H9 (cell line): ENCODE data around the gene ARPC4. TPM values are rescaled to one million over a fixed set of nuclear protein-coding genes. Genes with fewer than 3 reads are reported as not detected.

Source experiments
- DNase-seq: peaks from one replicate; pipeline ENCODE4 v3.0.0-alpha.2; 2017
- H2AFZ ChIP-seq: one replicate; pipeline ENCODE4 v1.6.1; 2013; ENCODE audit warnings: mild to moderate bottlenecking, low read length, control low read depth, moderate library complexity
- H2AK5ac ChIP-seq: 2 replicates; pipeline ENCODE4 v1.6.1; 2013; ENCODE audit warnings: low read length, control low read depth, mixed read lengths; ENCODE audit not compliant: insufficient read length
- H2BK120ac ChIP-seq: one replicate; pipeline ENCODE4 v1.6.1; 2013; ENCODE audit warnings: low read depth, mild to moderate bottlenecking, low read length, control low read depth, inconsistent platforms; ENCODE audit not compliant: poor library complexity, severe bottlenecking
- H2BK12ac ChIP-seq: 2 replicates; pipeline ENCODE4 v1.6.1; 2013; ENCODE audit warnings: low read length, control low read depth, mixed read lengths, low read depth; ENCODE audit not compliant: insufficient read length
- H2BK15ac ChIP-seq: 2 replicates; pipeline ENCODE4 v1.6.1; 2013; ENCODE audit warnings: low read depth, low read length, control low read depth
- H2BK20ac ChIP-seq: one replicate; pipeline ENCODE4 v1.6.1; 2013; ENCODE audit warnings: low read depth, mild to moderate bottlenecking, low read length, control low read depth, inconsistent platforms; ENCODE audit not compliant: poor library complexity, severe bottlenecking
- H2BK5ac ChIP-seq: 2 replicates; pipeline ENCODE4 v1.6.1; 2013; ENCODE audit warnings: low read length, control low read depth, mixed read lengths; ENCODE audit not compliant: insufficient read length
- H3K14ac ChIP-seq: 2 replicates; pipeline ENCODE4 v1.6.1; 2013; ENCODE audit warnings: low read length, control low read depth; ENCODE audit not compliant: insufficient read depth
- H3K18ac ChIP-seq: 2 replicates; pipeline ENCODE4 v1.6.1; 2013; ENCODE audit warnings: low read depth, mild to moderate bottlenecking, mixed read lengths, low read length, control low read depth; ENCODE audit not compliant: insufficient read length
- H3K23ac ChIP-seq: 2 replicates; pipeline ENCODE4 v1.6.1; 2013; ENCODE audit warnings: low read length, control low read depth, mixed read lengths, low read depth; ENCODE audit not compliant: insufficient read length
- H3K23me2 ChIP-seq: 2 replicates; pipeline ENCODE4 v1.6.1; 2013; ENCODE audit warnings: low read depth, mild to moderate bottlenecking, mixed read lengths, low read length, control low read depth; ENCODE audit not compliant: insufficient read length, poor library complexity, severe bottlenecking
- H3K27ac ChIP-seq: 2 replicates; pipeline ENCODE4 v1.5.1; 2013; ENCODE audit warnings: low read length, control low read depth, mixed read lengths, low read depth; ENCODE audit not compliant: insufficient read length
- H3K27me3 ChIP-seq: 2 replicates; pipeline ENCODE4 v1.6.1; 2013; ENCODE audit warnings: low read length, control low read depth, inconsistent platforms; ENCODE audit not compliant: insufficient read depth
- H3K4ac ChIP-seq: 2 replicates; pipeline ENCODE4 v1.6.1; 2013; ENCODE audit warnings: low read depth, mild to moderate bottlenecking, control low read depth, inconsistent platforms, low read length, moderate library complexity
- H3K4me1 ChIP-seq: 2 replicates; pipeline ENCODE4 v1.6.1; 2013; ENCODE audit warnings: low read length, control low read depth, inconsistent platforms; ENCODE audit not compliant: insufficient read depth
- H3K4me2 ChIP-seq: 2 replicates; pipeline ENCODE4 v1.6.1; 2013; ENCODE audit warnings: low read length, control low read depth, mixed read lengths; ENCODE audit not compliant: insufficient read length, insufficient read depth
- H3K56ac ChIP-seq: 2 replicates; pipeline ENCODE4 v1.6.1; 2013; ENCODE audit warnings: low read depth, mild to moderate bottlenecking, mixed read lengths, low read length, control low read depth; ENCODE audit not compliant: insufficient read length
- H3K79me1 ChIP-seq: 2 replicates; pipeline ENCODE4 v1.6.1; 2013; ENCODE audit warnings: low read depth, mild to moderate bottlenecking, moderate library complexity, low read length, control low read depth, inconsistent platforms; ENCODE audit not compliant: insufficient read depth, poor library complexity, severe bottlenecking
- H3K79me2 ChIP-seq: 2 replicates; pipeline ENCODE4 v1.6.1; 2013; ENCODE audit warnings: low read length, control low read depth, inconsistent platforms; ENCODE audit not compliant: insufficient read depth
- H3K9ac ChIP-seq: 2 replicates; pipeline ENCODE4 v1.6.1; 2013; ENCODE audit warnings: low read length, control low read depth, mixed read lengths; ENCODE audit not compliant: insufficient read length; ENCODE audit errors: extremely low read depth
- H3K9me3 ChIP-seq: one replicate; pipeline ENCODE4 v1.6.1; 2013; ENCODE audit warnings: low read depth, low read length, inconsistent platforms; ENCODE audit not compliant: control insufficient read depth
- H3T11ph ChIP-seq: one replicate; pipeline ENCODE4 v1.6.1; 2013; ENCODE audit warnings: mild to moderate bottlenecking, low read length, control low read depth, inconsistent platforms
- H4K20me1 ChIP-seq: one replicate; pipeline ENCODE4 v1.6.1; 2013; ENCODE audit not compliant: control insufficient read depth, insufficient read length, insufficient read depth
- H4K5ac ChIP-seq: 2 replicates; pipeline ENCODE4 v1.6.1; 2013; ENCODE audit warnings: low read depth, mild to moderate bottlenecking, mixed read lengths, low read length, control low read depth; ENCODE audit not compliant: insufficient read length
- H4K8ac ChIP-seq: replicated peaks from 2 replicates; pipeline ENCODE4 v1.6.1; 2013; ENCODE audit warnings: low read length, control low read depth, mixed read lengths, low read depth; ENCODE audit not compliant: insufficient read length
- H4K91ac ChIP-seq: 2 replicates; pipeline ENCODE4 v1.6.1; 2013; ENCODE audit warnings: low read depth, mild to moderate bottlenecking, moderate library complexity, mixed read lengths, low read length, control low read depth; ENCODE audit not compliant: insufficient read length
- H3K27ac Mint-ChIP-seq, 3 experiments: 2 replicates in 2 of 3; 3 replicates in 1 of 3; pipeline ENCODE4 v1.8.0; 2020 to 2021; ENCODE audit warnings: mixed read lengths in 3 of 3, mild to moderate bottlenecking in 1 of 3, moderate library complexity in 1 of 3
- H3K27me3 Mint-ChIP-seq: 2 replicates; pipeline ENCODE4 v1.8.0; 2021; ENCODE audit warnings: low read depth, mild to moderate bottlenecking, moderate library complexity, mixed read lengths
- H3K36me3 Mint-ChIP-seq, 3 experiments: 2 replicates in 2 of 3; 3 replicates in 1 of 3; pipeline ENCODE4 v1.8.0; 2020 to 2021; ENCODE audit warnings: low read depth in 3 of 3, mixed read lengths in 3 of 3; ENCODE audit not compliant: insufficient read depth in 1 of 3
- H3K4me1 Mint-ChIP-seq, 2 experiments: 2 replicates each; pipeline ENCODE4 v1.8.0; 2020; ENCODE audit warnings: mixed read lengths in 2 of 2
- H3K4me3 Mint-ChIP-seq, 2 experiments: 2 replicates in 1 of 2; 3 replicates in 1 of 2; pipeline ENCODE4 v1.8.0; 2020 to 2021; ENCODE audit warnings: mild to moderate bottlenecking in 2 of 2, mixed read lengths in 2 of 2, moderate library complexity in 1 of 2
- H3K9me3 Mint-ChIP-seq, 2 experiments: 2 replicates in 1 of 2; 3 replicates in 1 of 2; pipeline ENCODE4 v1.8.0; 2020; ENCODE audit warnings: mild to moderate bottlenecking in 2 of 2, mixed read lengths in 2 of 2, moderate library complexity in 1 of 2
- WGBS: extraction: QIAGEN DNeasy Blood & Tissue Kit; methylation state at CpG from one replicate; pipeline ENCODE4 v1.1.7; 2013; ENCODE audit warnings: missing lambda C conversion rate, low lambda C conversion rate, mixed read lengths; ENCODE audit not compliant: insufficient read length; ENCODE audit errors: extremely low coverage; 5-methylcytosine and 5-hydroxymethylcytosine counted together
- total RNA-seq: library from RNA; stranded (reverse); gene quantifications from 2 replicates; pipeline ENCODE4 v1.2.1, GENCODE V29; 2021
- TF ChIP-seq, protein P1 (sequence below): fragments of 200-600 bp; sonication (generic); conservative IDR thresholded peaks from 3 replicates; pipeline ENCODE4 v1.8.0; 2021; ENCODE audit warnings: antibody characterized with exemption, mild to moderate bottlenecking

ARPC4 gene
- total RNA-seq, 1 experiment from 2014 or later, result 161 TPM

DNA sequence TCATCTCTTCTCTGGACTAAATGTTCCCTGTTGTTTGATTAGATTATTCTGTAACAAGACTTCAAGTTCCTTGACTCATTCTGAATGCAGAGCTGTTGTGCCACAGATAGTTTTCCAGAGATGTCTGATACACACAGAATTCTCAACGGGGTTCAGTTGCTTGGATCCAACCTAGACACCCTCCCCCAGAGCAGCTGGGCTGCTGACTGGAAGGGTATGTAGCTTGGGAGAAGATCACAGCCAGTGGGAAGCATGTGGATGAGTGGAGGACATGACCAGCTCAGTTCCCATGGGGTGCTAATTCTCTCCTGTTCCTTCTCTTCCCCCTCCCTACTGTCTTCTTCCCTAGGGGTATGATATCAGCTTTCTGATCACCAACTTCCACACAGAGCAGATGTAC lies 10.6 kb downstream of the ARPC4 start:
- Histone ChIP-seq H3K27ac (no peak overlapping the region), H3K27me3 (no peaks in the 10 kb centered on the region), H2AFZ (no peak overlapping the region), H3K14ac (no peak overlapping the region), H4K20me1 (no peaks in the 10 kb centered on the region), H3K4me1 (no peaks in the 10 kb centered on the region), H3K9me3 (no peaks in the 10 kb centered on the region), H2AK5ac (no peak overlapping the region), H4K8ac (no peak overlapping the region), H3K4me2 (no peak overlapping the region), H2BK20ac (no peak overlapping the region), H3T11ph (no peak overlapping the region), H3K56ac (no peak overlapping the region), H2BK12ac (no peak overlapping the region), H3K23ac (no peak overlapping the region), H3K23me2 (no peaks in the 10 kb centered on the region), H4K5ac (no peak overlapping the region), H2BK15ac (no peak overlapping the region), H4K91ac (no peak overlapping the region), H3K4ac (no peak overlapping the region), H3K9ac (no peak overlapping the region), H3K79me2 (no peaks in the 10 kb centered on the region), H3K18ac (no peak overlapping the region), H2BK5ac (no peak overlapping the region), H3K79me1 (no peaks in the 10 kb centered on the region), H2BK120ac (no peak overlapping the region)
- TF ChIP-seq, protein P1, sequence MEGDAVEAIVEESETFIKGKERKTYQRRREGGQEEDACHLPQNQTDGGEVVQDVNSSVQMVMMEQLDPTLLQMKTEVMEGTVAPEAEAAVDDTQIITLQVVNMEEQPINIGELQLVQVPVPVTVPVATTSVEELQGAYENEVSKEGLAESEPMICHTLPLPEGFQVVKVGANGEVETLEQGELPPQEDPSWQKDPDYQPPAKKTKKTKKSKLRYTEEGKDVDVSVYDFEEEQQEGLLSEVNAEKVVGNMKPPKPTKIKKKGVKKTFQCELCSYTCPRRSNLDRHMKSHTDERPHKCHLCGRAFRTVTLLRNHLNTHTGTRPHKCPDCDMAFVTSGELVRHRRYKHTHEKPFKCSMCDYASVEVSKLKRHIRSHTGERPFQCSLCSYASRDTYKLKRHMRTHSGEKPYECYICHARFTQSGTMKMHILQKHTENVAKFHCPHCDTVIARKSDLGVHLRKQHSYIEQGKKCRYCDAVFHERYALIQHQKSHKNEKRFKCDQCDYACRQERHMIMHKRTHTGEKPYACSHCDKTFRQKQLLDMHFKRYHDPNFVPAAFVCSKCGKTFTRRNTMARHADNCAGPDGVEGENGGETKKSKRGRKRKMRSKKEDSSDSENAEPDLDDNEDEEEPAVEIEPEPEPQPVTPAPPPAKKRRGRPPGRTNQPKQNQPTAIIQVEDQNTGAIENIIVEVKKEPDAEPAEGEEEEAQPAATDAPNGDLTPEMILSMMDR, result no peak
- no CpG with 5 or more reads among the region's 1 CpG for WGBS
- no peak for DNase-seq
- no peaks in the 10 kb centered on the region for H3K9me3 Mint-ChIP-seq
- H3K36me3 Mint-ChIP-seq, result peaks cover 49 to 79% (median 67%) of the 10 kb centered on the region in 3 experiments; a peak in 6 of 7 replicates
- no peaks in the 10 kb centered on the region for H3K27me3 Mint-ChIP-seq
- H3K27ac Mint-ChIP-seq, result no peak overlapping the region
- H3K4me1 Mint-ChIP-seq, result peaks cover 2 to 3% of the 10 kb centered on the region in 2 experiments; a peak in 2 of 4 replicates
- no peak overlapping the region for H3K4me3 Mint-ChIP-seq
